HL-60 (cell line): Measurements from ENCODE around the gene LDB2.

Experiments
- DNase-seq, 2 experiments: peaks; one replicate each; pipeline ENCODE4 v3.0.0-alpha.2; 2010 to 2020; ENCODE audit warnings: low read depth in 1 of 2, low spot score in 1 of 2
- H3K27ac ChIP-seq: fragments of 250-450 bp; sonication (Bioruptor Pico); replicated peaks from 2 replicates; pipeline ENCODE4 v1.5.1; 2020; ENCODE audit warnings: mild to moderate bottlenecking, moderate library complexity
- H3K27me3 ChIP-seq: fragments of 250-450 bp; sonication (Bioruptor Pico); 2 replicates; pipeline ENCODE4 v1.5.1; 2021; ENCODE audit warnings: mild to moderate bottlenecking, moderate library complexity; ENCODE audit not compliant: insufficient read depth, poor library complexity, severe bottlenecking
- H3K4me3 ChIP-seq: replicated peaks from 2 replicates; pipeline ENCODE4 v1.5.1; 2011; ENCODE audit warnings: mild to moderate bottlenecking, control low read depth, low read length; ENCODE audit not compliant: insufficient read depth
- CTCF ChIP-seq: IDR thresholded peaks from one replicate; pipeline ENCODE4 v1.5.1; 2011; ENCODE audit warnings: low read length, control low read depth, inconsistent platforms; ENCODE audit not compliant: insufficient read depth
- GABPA ChIP-seq: IDR thresholded peaks from 2 replicates; pipeline ENCODE4 v1.6.1; 2012; ENCODE audit warnings: low read depth
- POLR2AphosphoS5 ChIP-seq: IDR thresholded peaks from 2 replicates; pipeline ENCODE4 v1.6.1; 2012; ENCODE audit warnings: low read depth
- REST ChIP-seq: IDR thresholded peaks from 2 replicates; pipeline ENCODE4 v1.6.1; 2012; ENCODE audit warnings: low read depth; ENCODE audit not compliant: insufficient replicate concordance
- SPI1 ChIP-seq: IDR thresholded peaks from 2 replicates; pipeline ENCODE4 v1.6.1; 2012; ENCODE audit warnings: low read depth, mild to moderate bottlenecking, borderline replicate concordance

Gene LDB2

GRCh38 chr4:16695896-16696295, 202.5 kb downstream of the LDB2 start:
- Histone ChIP-seq H3K27me3 (no peaks in the 10 kb centered on the region), H3K27ac (no peak overlapping the region), H3K4me3 (no peak overlapping the region)
- no peak for TF ChIP-seq SPI1
- TF ChIP-seq CTCF = no peak
- no peak for TF ChIP-seq POLR2AphosphoS5
- TF ChIP-seq REST = no peak
- TF ChIP-seq GABPA = no peak
- no peak for DNase-seq

GRCh38 chr4:16694884-16695276, 203.6 kb downstream of the LDB2 start:
- H3K27ac ChIP-seq = no peak overlapping the region
- TF ChIP-seq CTCF = no peak
- no peak for TF ChIP-seq GABPA
- TF ChIP-seq POLR2AphosphoS5 = no peak
- TF ChIP-seq REST = no peak
- no peak for TF ChIP-seq SPI1
- H3K4me3 ChIP-seq = no peak overlapping the region
- DNase-seq = no peak
- no peaks in the 10 kb centered on the region for H3K27me3 ChIP-seq

- TF ChIP-seq CTCF = no peak
- TF ChIP-seq GABPA = no peak
- Histone ChIP-seq H3K27ac (no peak overlapping the region), H3K27me3 (no peaks in the 10 kb centered on the region), H3K4me3 (no peak overlapping the region)
- no peak for DNase-seq
Observed at GRCh38 chr4:16694173-16694883, 204.1 kb downstream of the LDB2 start.

- TF ChIP-seq POLR2AphosphoS5 = no peak
- TF ChIP-seq REST = no peak
- TF ChIP-seq GABPA = no peak
- no peak for TF ChIP-seq SPI1
- TF ChIP-seq CTCF = no peak
- Histone ChIP-seq H3K4me3 (no peak overlapping the region), H3K27ac (no peak overlapping the region), H3K27me3 (no peaks in the 10 kb centered on the region)
- no peak for DNase-seq
Observed at GRCh38 chr4:16693641-16694040, 204.8 kb downstream of the LDB2 start.
